Psoas muscle (tissue), 8 donors: ENCODE data around the gene DNM3. TPM values are rescaled to one million over a fixed set of nuclear protein-coding genes. Genes with fewer than 3 reads are reported as not detected.
"Not testable (repeated sequence)": the region's sequence is repeated elsewhere in the genome, so short reads cannot be mapped to it uniquely, and the experiment has no call there.

Experiments
- ATAC-seq, 4 donors: fragments of 200-7000 bp; cut with Tn5 transposase; one replicate each; pipeline ENCODE4 v1.9.1; 2020; ENCODE audit warnings: moderate library complexity in 3 of 4, mild to moderate bottlenecking in 2 of 4
- DNase-seq, 2 donors: peaks; one replicate each; pipeline ENCODE4 v3.0.0-alpha.2; 2020
- H3K27ac ChIP-seq: fragments of 200-600 bp; one replicate; pipeline ENCODE4 v1.8.0; 2022
- H3K27me3 ChIP-seq, 3 donors: fragments of 200-600 bp in 1 of 3; one replicate each; pipeline versions ENCODE4 v1.6.1 to v1.8.0; 2013 to 2022; ENCODE audit warnings: low read length in 2 of 3, mild to moderate bottlenecking in 2 of 3, moderate library complexity in 1 of 3; ENCODE audit not compliant: insufficient read depth in 3 of 3
- H3K36me3 ChIP-seq, 2 donors: fragments of 200-600 bp in 1 of 2; one replicate each; pipeline versions ENCODE4 v1.6.1 to v1.8.0; 2013 to 2022; ENCODE audit warnings: low read depth in 1 of 2, mild to moderate bottlenecking in 1 of 2, moderate library complexity in 1 of 2; ENCODE audit not compliant: insufficient read depth in 1 of 2
- H3K4me1 ChIP-seq: fragments of 200-600 bp; one replicate; pipeline ENCODE4 v1.8.0; 2022
- H3K4me3 ChIP-seq: fragments of 200-600 bp; one replicate; pipeline ENCODE4 v1.8.0; 2022; ENCODE audit warnings: mild to moderate bottlenecking
- H3K9me3 ChIP-seq: fragments of 200-600 bp; one replicate; pipeline ENCODE4 v1.8.0; 2022
- WGBS, 3 donors: extraction: QIAGEN DNeasy Blood & Tissue Kit; methylation state at CpG; one replicate each; pipeline versions ENCODE4 v1.1.6 to v1.1.7; 2013; 5-methylcytosine and 5-hydroxymethylcytosine counted together
- intact Hi-C, 2 donors: fragments of 100-400 bp; cut with DNase I; formaldehyde crosslinking; loops; one replicate each; pipeline versions ENCODE4 v1.11.0 to v1.14.2; 2022
- polyA plus RNA-seq, 3 donors: library from polyadenylated mRNA; stranded (reverse); fragments of 200-250 nt; gene quantifications; one replicate each; pipeline ENCODE4 v1.2.3, GENCODE V29; 2013
- total RNA-seq, 4 donors: library from RNA; stranded (reverse); fragmentation: NEBNext Ultra II Directional in 2 of 4; extraction: Animal tissue kit (Norgen Biotek cat#: 25700) in 2 of 4; gene quantifications; one replicate each; pipeline versions ENCODE4 v1.2.1 to v1.2.4, GENCODE V29; 2021 to 2023
- TF ChIP-seq, protein P1 (sequence below): fragments of 200-600 bp; IDR thresholded peaks from one replicate; pipeline ENCODE4 v1.8.0; 2022; ENCODE audit warnings: antibody characterized with exemption
- donor health status: healthy with polysubstance abuse.
- donor health status: DM: no; HTN: no; CAD: no; lungs with moderate emphysema.
- donor health status: Bipolar disorder and iron deficiency.
- donor health status: healthy.
- donor health status: DM: yes; HTN: yes; CAD: no.
- donor health status: DM: no; HTN: no; CAD: no.
- donor health status: DM: no; HTN: no; CAD: no.
- donor health status: DM: yes; HTN: yes; CAD: no.

The DNM3 gene
- total and polyA plus RNA-seq, 7 donors: 0.31 to 1.0 (median 0.77) TPM

DNA sequence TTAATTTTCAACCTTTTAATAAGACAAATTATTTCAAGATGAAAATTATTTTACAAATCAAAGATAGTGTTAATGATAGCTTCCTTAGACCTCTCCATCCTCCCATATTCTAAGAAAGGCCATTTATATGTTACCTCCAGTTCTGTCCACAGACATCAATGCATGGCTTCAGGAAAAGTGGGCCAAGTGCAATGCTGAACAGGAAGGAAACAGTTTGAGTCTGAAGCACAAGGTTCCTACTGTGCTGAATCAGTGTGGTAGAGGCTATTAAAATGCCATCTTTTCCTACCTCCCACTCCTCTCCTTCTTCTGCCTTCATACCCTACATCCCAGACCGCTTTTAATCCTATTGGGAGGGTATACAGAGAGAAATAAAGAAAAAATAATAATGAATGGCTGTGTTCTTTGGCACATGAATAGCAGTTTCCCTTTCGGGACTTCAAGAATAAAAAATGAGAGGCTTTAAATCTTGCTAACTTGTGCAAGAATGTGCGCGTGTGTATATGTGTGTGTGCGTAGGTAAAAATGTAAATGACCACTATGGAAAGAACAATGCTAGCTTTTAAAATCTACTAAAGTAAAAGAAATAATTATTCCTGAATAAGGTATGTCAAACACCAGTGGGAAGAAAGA lies 516.6 kb downstream of the DNM3 start:
- TF ChIP-seq, protein P1, sequence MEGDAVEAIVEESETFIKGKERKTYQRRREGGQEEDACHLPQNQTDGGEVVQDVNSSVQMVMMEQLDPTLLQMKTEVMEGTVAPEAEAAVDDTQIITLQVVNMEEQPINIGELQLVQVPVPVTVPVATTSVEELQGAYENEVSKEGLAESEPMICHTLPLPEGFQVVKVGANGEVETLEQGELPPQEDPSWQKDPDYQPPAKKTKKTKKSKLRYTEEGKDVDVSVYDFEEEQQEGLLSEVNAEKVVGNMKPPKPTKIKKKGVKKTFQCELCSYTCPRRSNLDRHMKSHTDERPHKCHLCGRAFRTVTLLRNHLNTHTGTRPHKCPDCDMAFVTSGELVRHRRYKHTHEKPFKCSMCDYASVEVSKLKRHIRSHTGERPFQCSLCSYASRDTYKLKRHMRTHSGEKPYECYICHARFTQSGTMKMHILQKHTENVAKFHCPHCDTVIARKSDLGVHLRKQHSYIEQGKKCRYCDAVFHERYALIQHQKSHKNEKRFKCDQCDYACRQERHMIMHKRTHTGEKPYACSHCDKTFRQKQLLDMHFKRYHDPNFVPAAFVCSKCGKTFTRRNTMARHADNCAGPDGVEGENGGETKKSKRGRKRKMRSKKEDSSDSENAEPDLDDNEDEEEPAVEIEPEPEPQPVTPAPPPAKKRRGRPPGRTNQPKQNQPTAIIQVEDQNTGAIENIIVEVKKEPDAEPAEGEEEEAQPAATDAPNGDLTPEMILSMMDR: no peak
- H3K4me3 ChIP-seq: no peak overlapping the region
- H3K4me1 ChIP-seq: peaks cover 15% of the 10 kb centered on the region
- DNase-seq: no peak
- no peaks in the 10 kb centered on the region for H3K9me3 ChIP-seq
- no peaks in the 10 kb centered on the region for H3K27me3 ChIP-seq
- H3K36me3 ChIP-seq: no peaks in the 10 kb centered on the region
- peak overlapping the region; percentile 51 for H3K27ac ChIP-seq
- ATAC-seq: no peak
- intact Hi-C loops: no loop called here
- 69 to 78% (median 69%) methylated on average over 5 of the region's 5 CpGs for WGBS, 3 donors

DNA sequence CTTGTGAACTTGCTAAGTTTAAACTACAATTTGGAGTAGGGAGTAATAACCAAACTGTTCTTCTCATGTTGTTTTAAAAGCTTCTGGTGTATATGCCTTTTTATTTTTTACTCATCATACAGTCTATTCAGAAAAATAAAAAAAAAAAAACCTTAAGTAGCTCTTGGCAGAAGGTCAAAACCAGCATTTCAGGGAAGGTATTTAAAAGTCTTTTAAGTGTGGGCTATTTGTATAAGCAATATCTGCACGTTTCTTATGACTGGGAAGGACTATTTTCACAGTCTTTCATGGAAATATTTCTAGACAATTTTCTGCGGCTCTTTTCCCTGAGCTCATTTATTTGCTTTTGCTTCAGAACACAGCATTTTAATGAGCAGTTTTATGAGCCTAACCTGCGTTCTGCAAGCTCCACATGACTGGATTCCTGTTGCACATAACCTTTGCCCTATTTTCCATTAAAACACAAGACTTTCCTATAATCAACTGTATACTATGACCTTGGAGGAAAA lies 518.2 kb downstream of the DNM3 start:
- DNase-seq (no peak), ATAC-seq (no peak)
- Histone ChIP-seq H3K27ac (no peak overlapping the region), H3K36me3 (no peaks in the 10 kb centered on the region), H3K4me3 (no peak overlapping the region), H3K9me3 (no peaks in the 10 kb centered on the region), H3K4me1 (peaks cover 15% of the 10 kb centered on the region), H3K27me3 (no peaks in the 10 kb centered on the region)
- 22 to 24% (median 24%) methylated on average over 3 of the region's 3 CpGs for WGBS, 3 donors
- intact Hi-C loops: no loop called here
- TF ChIP-seq, protein P1: no peak

- intact Hi-C loops: no loop called here
- no peaks in the 10 kb centered on the region for H3K9me3 ChIP-seq
- H3K4me3 ChIP-seq: no peak overlapping the region
- H3K36me3 ChIP-seq: no peaks in the 10 kb centered on the region
- ATAC-seq: no peak
- 59 to 69% (median 60%) methylated on average over 2 of the region's 2 CpGs for WGBS, 3 donors
- TF ChIP-seq, protein P1: no peak
- no peak for DNase-seq
- H3K4me1 ChIP-seq: peaks cover 15% of the 10 kb centered on the region
- no peak overlapping the region for H3K27ac ChIP-seq
- H3K27me3 ChIP-seq: no peaks in the 10 kb centered on the region
Observed at GRCh38 chr1:172360511-172360910, 519.2 kb downstream of the DNM3 start.

GRCh38 chr1:172360985-172361384 lies 519.7 kb downstream of the DNM3 start:
- intact Hi-C loops: no loop called here
- no peak for ATAC-seq
- no peak overlapping the region for H3K27ac ChIP-seq
- no peak for DNase-seq
- H3K9me3 ChIP-seq: no peaks in the 10 kb centered on the region
- peaks cover 15% of the 10 kb centered on the region for H3K4me1 ChIP-seq
- H3K27me3 ChIP-seq: no peaks in the 10 kb centered on the region
- 79 to 81% (median 81%) methylated on average over 6 of the region's 6 CpGs for WGBS, 3 donors
- H3K4me3 ChIP-seq: no peak overlapping the region
- H3K36me3 ChIP-seq: no peaks in the 10 kb centered on the region
- TF ChIP-seq, protein P1: no peak

- Histone ChIP-seq H3K4me1 (peaks cover 11% of the 10 kb centered on the region), H3K36me3 (no peaks in the 10 kb centered on the region), H3K27me3 (no peaks in the 10 kb centered on the region), H3K9me3 (peaks cover 12% of the 10 kb centered on the region), H3K27ac (no peak overlapping the region), H3K4me3 (no peak overlapping the region)
- TF ChIP-seq, protein P1: no peak
- intact Hi-C loops: no loop called here
- DNase-seq (no peak), ATAC-seq (no peak)
Observed at GRCh38 chr1:172363852-172364251, 522.6 kb downstream of the DNM3 start.

DNA sequence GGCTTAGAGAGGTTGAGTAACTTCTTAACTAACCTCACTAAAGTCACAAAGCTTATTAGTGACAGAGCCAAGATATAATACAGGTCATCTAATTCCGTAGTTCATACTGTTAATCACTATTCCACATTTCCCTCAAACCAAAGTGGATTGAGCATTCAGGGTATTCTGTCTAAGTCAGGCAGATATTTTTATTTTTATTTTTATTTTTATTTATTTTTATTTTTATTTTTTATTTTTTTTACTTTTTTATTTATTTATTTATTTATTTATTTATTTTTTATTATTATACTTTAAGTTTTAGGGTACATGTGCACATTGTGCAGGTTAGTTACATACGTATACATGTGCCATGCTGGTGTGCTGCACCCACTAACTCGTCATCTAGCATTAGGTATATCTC lies 530.3 kb downstream of the DNM3 start:
- H3K4me1 ChIP-seq, intact Hi-C loops, DNase-seq, H3K27me3 ChIP-seq, H3K27ac ChIP-seq, H3K36me3 ChIP-seq, H3K4me3 ChIP-seq, H3K9me3 ChIP-seq, ATAC-seq: not testable (repeated sequence)
- 90 to 95% (median 94%) methylated on average over 1 of the region's 3 CpGs for WGBS, 3 donors
